SK-N-SH (cell line): ENCODE results near the gene TRAPPC6A. TPM values are rescaled to one million over a fixed set of nuclear protein-coding genes. Genes with fewer than 3 reads are reported as not detected.

Source experiments
- CTCF ChIA-PET: fragments of 300-600, 350-600 bp; formaldehyde crosslinking; extraction: SDS; loops from one replicate; lab custom pipeline; 2021; lab: Yijun Ruan, JAX
- POLR2A ChIA-PET: fragments of 350-600 bp; sonication (Branson Sonifier 250); formaldehyde crosslinking; extraction: SDS; loops from one replicate; lab custom pipeline; 2020; ENCODE audit warnings: antibody characterized with exemption, inconsistent platforms; lab: Yijun Ruan, JAX
- DNase-seq: peaks from one replicate; pipeline ENCODE4 v3.0.0; 2012
- H2AFZ ChIP-seq: fragments of 200-600 bp; sonication (generic); 2 replicates; pipeline ENCODE4 v1.8.1; 2016; ENCODE audit warnings: antibody characterized with exemption, mild to moderate bottlenecking, low read depth
- H3F3A ChIP-seq: fragments of 200-600 bp; sonication (generic); replicated peaks from 2 replicates; pipeline ENCODE3; 2016; ENCODE audit warnings: antibody characterized with exemption, mild to moderate bottlenecking; ENCODE audit not compliant: insufficient read depth
- H3K27ac ChIP-seq, 2 experiments: fragments of 200-500 bp in 1 of 2; fragments of 200-600 bp in 1 of 2; sonication (Bioruptor generic) in 1 of 2; sonication (generic), shearing (Covaris generic) in 1 of 2; 2 replicates each; pipeline versions ENCODE4 v1.5.1 to v1.6.1; 2014 to 2016; ENCODE audit warnings: low read depth in 2 of 2, inconsistent platforms in 1 of 2, low read length in 1 of 2, mild to moderate bottlenecking in 1 of 2, mixed read lengths in 1 of 2
- H3K27me3 ChIP-seq: fragments of 200-600 bp; sonication (generic), shearing (Covaris generic); 2 replicates; pipeline ENCODE4 v1.6.1; 2016; ENCODE audit warnings: mixed run types; ENCODE audit not compliant: insufficient read depth
- H3K36me3 ChIP-seq, 2 experiments: fragments of 200-500 bp in 1 of 2; fragments of 200-600 bp in 1 of 2; sonication (Bioruptor generic) in 1 of 2; sonication (generic) in 1 of 2; replicated peaks in 1 of 2; 2 replicates each; pipeline versions ENCODE3 to v1.5.1; 2014 to 2016; ENCODE audit warnings: low read length in 1 of 2, mild to moderate bottlenecking in 1 of 2; ENCODE audit not compliant: insufficient read depth in 2 of 2, control insufficient read depth in 1 of 2
- H3K4me1 ChIP-seq, 2 experiments: fragments of 200-500 bp in 1 of 2; fragments of 200-600 bp in 1 of 2; sonication (Bioruptor generic) in 1 of 2; sonication (generic), shearing (Covaris generic) in 1 of 2; 2 replicates each; pipeline versions ENCODE4 v1.5.1 to v1.6.1; 2014 to 2016; ENCODE audit warnings: low read depth in 1 of 2, low read length in 1 of 2, mixed run types in 1 of 2; ENCODE audit not compliant: insufficient read depth in 2 of 2, control insufficient read depth in 1 of 2
- H3K4me2 ChIP-seq: fragments of 200-600 bp; sonication (generic), shearing (Covaris generic); 2 replicates; pipeline ENCODE4 v1.6.1; 2017; ENCODE audit warnings: mixed run types
- H3K4me3 ChIP-seq, 2 experiments: fragments of 200-500 bp in 1 of 2; fragments of 200-600 bp in 1 of 2; sonication (Bioruptor generic) in 1 of 2; sonication (generic), shearing (Covaris generic) in 1 of 2; 2 replicates each; pipeline versions ENCODE4 v1.5.1 to v1.8.1; 2014 to 2016; ENCODE audit warnings: low read depth in 2 of 2, inconsistent platforms in 1 of 2, low read length in 1 of 2, mild to moderate bottlenecking in 1 of 2, mixed read lengths in 1 of 2, moderate library complexity in 1 of 2
- H3K79me2 ChIP-seq: fragments of 200-600 bp; sonication (generic); 2 replicates; pipeline ENCODE4 v1.8.1; 2017; ENCODE audit warnings: mild to moderate bottlenecking; ENCODE audit not compliant: insufficient read depth
- H3K9ac ChIP-seq: fragments of 200-600 bp; sonication (generic); 2 replicates; pipeline ENCODE4 v1.6.1; 2017; ENCODE audit warnings: mixed run types
- H3K9me2 ChIP-seq: fragments of 200-600 bp; sonication (generic); 2 replicates; pipeline ENCODE4 v1.6.1; 2017; ENCODE audit warnings: mixed run types
- H3K9me3 ChIP-seq: fragments of 200-600 bp; sonication (generic); 2 replicates; pipeline ENCODE4 v1.6.1; 2017; ENCODE audit warnings: mixed run types, mild to moderate bottlenecking, moderate library complexity
- H4K20me1 ChIP-seq: fragments of 200-600 bp; sonication (generic); 2 replicates; pipeline ENCODE4 v1.6.1; 2017; ENCODE audit warnings: mild to moderate bottlenecking, mixed run types; ENCODE audit not compliant: insufficient read depth
- ELF1 ChIP-seq: IDR thresholded peaks from 2 replicates; pipeline ENCODE4 v1.4.0; 2012
- EP300 ChIP-seq, 2 experiments: IDR thresholded peaks; 2 replicates each; pipeline versions ENCODE4 v1.4.0 to v1.6.1; 2012; ENCODE audit warnings: borderline replicate concordance in 1 of 2, low read depth in 1 of 2, low read length in 1 of 2
- FOXM1 ChIP-seq: IDR thresholded peaks from 2 replicates; pipeline ENCODE4 v1.4.0; 2012; ENCODE audit warnings: low read depth, mild to moderate bottlenecking
- GATA2 ChIP-seq: sonication (generic); formaldehyde crosslinking; IDR thresholded peaks from 2 replicates; pipeline ENCODE4 v1.5.0; 2020; ENCODE audit warnings: mild to moderate bottlenecking, missing genetic modification reagents
- JUND ChIP-seq: IDR thresholded peaks from 2 replicates; pipeline ENCODE4 v1.4.0; 2012
- PBX3 ChIP-seq: IDR thresholded peaks from 2 replicates; pipeline ENCODE4; 2012
- RAD21 ChIP-seq: IDR thresholded peaks from 2 replicates; pipeline ENCODE4 v1.6.1; 2012; ENCODE audit warnings: mild to moderate bottlenecking, low read length
- RCOR1 ChIP-seq: fragments of 150-350 bp; IDR thresholded peaks from 2 replicates; pipeline ENCODE4 v1.6.1; 2017; ENCODE audit warnings: antibody characterized with exemption, low read length
- RFX5 ChIP-seq: IDR thresholded peaks from 2 replicates; pipeline ENCODE4 v1.6.1; 2012; ENCODE audit warnings: mild to moderate bottlenecking, improper control_type of control experiment, low read length
- RXRA ChIP-seq: IDR thresholded peaks from 2 replicates; pipeline ENCODE4 v1.4.0; 2012; ENCODE audit warnings: low read depth, mild to moderate bottlenecking, borderline replicate concordance
- SIN3A ChIP-seq: IDR thresholded peaks from 2 replicates; pipeline ENCODE4 v1.6.1; 2012; ENCODE audit warnings: low read depth, mild to moderate bottlenecking, low read length, moderate library complexity, borderline replicate concordance
- USF2 ChIP-seq: fragments of 150-350 bp; IDR thresholded peaks from 2 replicates; pipeline ENCODE4 v1.6.1; 2017; ENCODE audit warnings: antibody characterized with exemption, low read length, low read depth, borderline replicate concordance
- WGBS: methylation state at CpG from one replicate; pipeline ENCODE4 v1.1.6; 2017; ENCODE audit warnings: low lambda C conversion rate; 5-methylcytosine and 5-hydroxymethylcytosine counted together
- polyA plus RNA-seq, 3 experiments: library from polyadenylated mRNA; depleted of rRNA; stranded (reverse); fragments of >200 nt; gene quantifications; 2 replicates each; pipeline ENCODE4 v1.2.3, GENCODE V29; 2012

TRAPPC6A gene
- polyA plus RNA-seq, 1 of the 3 experiments (the other 2 are of a cell fraction) = 59.0 TPM

GRCh38 chr19:45146741-45147205 lies 31.3 kb downstream of the TRAPPC6A start:
- Histone ChIP-seq H3K9me3 (no peaks in the 10 kb centered on the region), H3K36me3 (peaks cover 0 to 33% of the 10 kb centered on the region in 2 experiments), H3K79me2 (no peaks in the 10 kb centered on the region), H4K20me1 (no peaks in the 10 kb centered on the region), H3K27me3 (no peaks in the 10 kb centered on the region), H3K9ac (no peak overlapping the region), H2AFZ (no peak overlapping the region), H3K4me3 (no peak overlapping the region), H3K9me2 (no peaks in the 10 kb centered on the region), H3K4me1 (no peaks in the 10 kb centered on the region; a peak in 1 of 4 replicates), H3K4me2 (no peak overlapping the region), H3K27ac (no peak overlapping the region), H3F3A (no peaks in the 10 kb centered on the region)
- TF ChIP-seq RAD21 (no peak), RXRA (no peak), RCOR1 (no peak)
- CTCF ChIA-PET = interaction anchor here (0.9 kb wide), 1 partner anchor 10 kb away, joined by 3 read pairs; no protein-coding TSS in a partner anchor
- POLR2A ChIA-PET = no interaction called here
- 99% methylated on average over 18 of the region's 18 CpGs for WGBS
- DNase-seq = no peak

GRCh38 chr19:45146251-45146650 lies 31.8 kb downstream of the TRAPPC6A start:
- Histone ChIP-seq H3K9ac (no peak overlapping the region), H3K9me3 (no peaks in the 10 kb centered on the region), H3K36me3 (peaks cover 0 to 39% of the 10 kb centered on the region in 2 experiments), H3K4me2 (no peak overlapping the region), H3K4me1 (no peaks in the 10 kb centered on the region), H2AFZ (no peak overlapping the region), H3K27ac (no peak overlapping the region), H3F3A (no peaks in the 10 kb centered on the region), H3K79me2 (no peaks in the 10 kb centered on the region), H3K4me3 (no peak overlapping the region)
- WGBS = 93% methylated on average over 9 of the region's 13 CpGs
- POLR2A ChIA-PET = no interaction called here
- CTCF ChIA-PET = interaction anchor here (0.9 kb wide), 1 partner anchor 9 kb away, joined by 3 read pairs; no protein-coding TSS in a partner anchor
- TF ChIP-seq JUND (no peak), EP300 (IDR thresholded peaks at IDR 0.05; ENCODE audit: borderline replicate concordance in 1 of 2, low read depth in 1 of 2, low read length in 1 of 2) (no peak), RAD21 (no peak), SIN3A (no peak), RFX5 (no peak), FOXM1 (no peak), USF2 (no peak), GATA2 (CRISPR knock-in tag) (no peak), PBX3 (no peak), ELF1 (no peak)
- TF ChIP-seq, all 33 proteins: peak for 0
- no peak for DNase-seq
- no peaks in the 10 kb centered on the region for H3K9me2 ChIP-seq
- H3K27me3 ChIP-seq = no peaks in the 10 kb centered on the region
- H4K20me1 ChIP-seq = no peaks in the 10 kb centered on the region
